H1 (cell line): ENCODE data around the gene HTR1D. TPM values are rescaled to one million over a fixed set of nuclear protein-coding genes. Genes with fewer than 3 reads are reported as not detected.

Source experiments
- CTCF ChIA-PET: fragments of 300-600 bp; sonication (Branson Sonifier 250); formaldehyde crosslinking; loops from one replicate; lab custom pipeline; 2021; ENCODE audit not compliant: partially characterized antibody; lab: Charles Lee
- POLR2A ChIA-PET: fragments of 300-600 bp; sonication (Branson Sonifier 250); formaldehyde crosslinking; loops from one replicate; lab custom pipeline; 2021; ENCODE audit warnings: inconsistent platforms; ENCODE audit not compliant: partially characterized antibody; lab: Charles Lee
- DNase-seq, 2 experiments: peaks; one replicate each; pipeline versions ENCODE4 v3.0.0 to v3.0.0-alpha.2; 2010 to 2022; ENCODE audit warnings: low spot score in 2 of 2, low read depth in 1 of 2, mixed read lengths in 1 of 2
- FAIRE-seq: peaks from 2 replicates; lab custom pipeline; 2011; peaks lifted over from hg19 to GRCh38; lab: Jason Lieb, UNC
- H2AFZ ChIP-seq: 2 replicates; pipeline ENCODE4 v1.8.1; 2012; ENCODE audit warnings: low read length, inconsistent platforms
- H2AK5ac ChIP-seq: 2 replicates; pipeline ENCODE4 v1.6.1; 2013; ENCODE audit warnings: low read depth, low read length
- H2BK120ac ChIP-seq: replicated peaks from 2 replicates; pipeline ENCODE3; 2013; ENCODE audit warnings: low read depth, low read length, inconsistent platforms
- H2BK12ac ChIP-seq: 2 replicates; pipeline ENCODE4 v1.6.1; 2013; ENCODE audit warnings: low read depth, low read length
- H2BK15ac ChIP-seq: 2 replicates; pipeline ENCODE4 v1.6.1; 2013; ENCODE audit warnings: low read length
- H2BK20ac ChIP-seq: 2 replicates; pipeline ENCODE4 v1.6.1; 2013; ENCODE audit warnings: low read length
- H2BK5ac ChIP-seq: 2 replicates; pipeline ENCODE4 v1.6.1; 2013; ENCODE audit warnings: low read depth, low read length
- H3K14ac ChIP-seq: 2 replicates; pipeline ENCODE4 v1.6.1; 2013; ENCODE audit warnings: inconsistent platforms; ENCODE audit not compliant: insufficient read length
- H3K18ac ChIP-seq: 2 replicates; pipeline ENCODE4 v1.6.1; 2013; ENCODE audit warnings: low read length; ENCODE audit errors: extremely low read depth
- H3K23ac ChIP-seq: 2 replicates; pipeline ENCODE4 v1.6.1; 2013; ENCODE audit warnings: inconsistent platforms; ENCODE audit not compliant: insufficient read length
- H3K23me2 ChIP-seq: 2 replicates; pipeline ENCODE4 v1.6.1; 2013; ENCODE audit warnings: low read depth, low read length
- H3K27ac ChIP-seq: 2 replicates; pipeline ENCODE4 v1.6.1; 2011; ENCODE audit warnings: low read depth, low read length, inconsistent platforms
- H3K27me3 ChIP-seq, 4 experiments: replicated peaks in 1 of 4; 1 replicate in 1 of 4; 2 replicates in 3 of 4; pipeline versions ENCODE4 v1.6.1 to v1.8.1; 2011 to 2013; ENCODE audit warnings: low read length in 3 of 4, mild to moderate bottlenecking in 3 of 4, inconsistent platforms in 2 of 4, mixed read lengths in 2 of 4, moderate library complexity in 1 of 4; ENCODE audit not compliant: control insufficient read depth in 3 of 4, insufficient read depth in 3 of 4; ENCODE audit errors: extremely low read depth in 1 of 4
- H3K36me3 ChIP-seq, 4 experiments: 2 replicates each; pipeline versions ENCODE4 v1.6.1 to v1.8.1; 2011 to 2013; ENCODE audit warnings: mild to moderate bottlenecking in 4 of 4, low read length in 3 of 4, moderate library complexity in 2 of 4, control low read depth in 1 of 4, inconsistent platforms in 1 of 4; ENCODE audit not compliant: insufficient read depth in 4 of 4, control insufficient read depth in 2 of 4
- H3K4ac ChIP-seq: replicated peaks from 2 replicates; pipeline ENCODE3; 2013; ENCODE audit warnings: low read length, low read depth, mixed read lengths, inconsistent platforms; ENCODE audit not compliant: insufficient read length
- H3K4me1 ChIP-seq, 4 experiments: replicated peaks in 1 of 4; 1 replicate in 1 of 4; 2 replicates in 3 of 4; pipeline versions ENCODE4 v1.6.1 to v1.8.1; 2011 to 2013; ENCODE audit warnings: low read length in 3 of 4, inconsistent platforms in 2 of 4, mixed read lengths in 1 of 4; ENCODE audit not compliant: insufficient read depth in 4 of 4, control insufficient read depth in 3 of 4
- H3K4me2 ChIP-seq, 2 experiments: 2 replicates each; pipeline versions ENCODE4 v1.6.1 to v1.8.1; 2011 to 2013; ENCODE audit warnings: low read depth in 2 of 2, low read length in 2 of 2, control low read depth in 1 of 2, inconsistent platforms in 1 of 2, mild to moderate bottlenecking in 1 of 2; ENCODE audit not compliant: insufficient read depth in 1 of 2
- H3K4me3 ChIP-seq, 4 experiments: fragments of 200-600, 300-600 bp in 1 of 4; sonication (generic), shearing (Covaris generic), sonication (Bioruptor Twin) in 1 of 4; 2 replicates each; pipeline versions ENCODE4 v1.5.1 to v1.8.1; 2011 to 2016; ENCODE audit warnings: low read length in 4 of 4, low read depth in 3 of 4, control low read depth in 2 of 4, inconsistent platforms in 2 of 4, mild to moderate bottlenecking in 2 of 4, mixed read lengths in 1 of 4, moderate library complexity in 1 of 4; ENCODE audit not compliant: insufficient read depth in 2 of 4; ENCODE audit errors: extremely low read depth in 1 of 4
- H3K56ac ChIP-seq: replicated peaks from 2 replicates; pipeline ENCODE3; 2013; ENCODE audit warnings: low read depth, mild to moderate bottlenecking, mixed read lengths, low read length, inconsistent platforms; ENCODE audit not compliant: insufficient read length
- H3K79me1 ChIP-seq: 2 replicates; pipeline ENCODE4 v1.6.1; 2013; ENCODE audit warnings: low read depth, low read length, control low read depth
- H3K79me2 ChIP-seq, 2 experiments: 2 replicates each; pipeline versions ENCODE4 v1.6.1 to v1.8.1; 2012 to 2013; ENCODE audit warnings: low read length in 2 of 2, mild to moderate bottlenecking in 2 of 2, inconsistent platforms in 1 of 2; ENCODE audit not compliant: insufficient read depth in 2 of 2, control insufficient read depth in 1 of 2
- H3K9ac ChIP-seq, 4 experiments: replicated peaks in 1 of 4; 1 replicate in 1 of 4; 2 replicates in 3 of 4; pipeline versions ENCODE4 v1.6.1 to v1.8.1; 2011 to 2013; ENCODE audit warnings: low read depth in 3 of 4, low read length in 3 of 4, control low read depth in 2 of 4, mild to moderate bottlenecking in 2 of 4, moderate library complexity in 2 of 4, inconsistent platforms in 1 of 4; ENCODE audit errors: extremely low read depth in 1 of 4
- H3K9me3 ChIP-seq, 2 experiments: 2 replicates each; pipeline versions ENCODE4 v1.6.1 to v1.8.1; 2012 to 2013; ENCODE audit warnings: mild to moderate bottlenecking in 2 of 2, moderate library complexity in 2 of 2, control low read depth in 1 of 2, inconsistent platforms in 1 of 2, low read depth in 1 of 2, low read length in 1 of 2, mixed read lengths in 1 of 2; ENCODE audit not compliant: insufficient read depth in 2 of 2
- H4K20me1 ChIP-seq, 2 experiments: replicated peaks in 1 of 2; 2 replicates each; pipeline versions ENCODE3 to v1.8.1; 2011 to 2013; ENCODE audit warnings: inconsistent platforms in 2 of 2, low read length in 2 of 2, mild to moderate bottlenecking in 1 of 2; ENCODE audit not compliant: insufficient read depth in 2 of 2, control insufficient read depth in 1 of 2
- H4K5ac ChIP-seq: 2 replicates; pipeline ENCODE4 v1.6.1; 2013; ENCODE audit warnings: low read length, low read depth, mixed read lengths, inconsistent platforms; ENCODE audit not compliant: insufficient read length
- H4K8ac ChIP-seq: 2 replicates; pipeline ENCODE4 v1.8.0; 2013; ENCODE audit warnings: mild to moderate bottlenecking, moderate library complexity, low read length, inconsistent platforms; ENCODE audit not compliant: insufficient read depth; ENCODE audit errors: extremely low read depth
- H4K91ac ChIP-seq: replicated peaks from 2 replicates; pipeline ENCODE3; 2013; ENCODE audit warnings: low read length, mixed read lengths, inconsistent platforms; ENCODE audit not compliant: insufficient read length
- BRCA1 ChIP-seq: IDR thresholded peaks from 2 replicates; pipeline ENCODE4 v1.6.1; 2012; ENCODE audit warnings: low read depth, low read length, improper control_type of control experiment
- SP1 ChIP-seq: IDR thresholded peaks from 2 replicates; pipeline ENCODE4 v1.6.1; 2011; ENCODE audit warnings: low read depth, low read length
- WGBS, 2 experiments: shearing (Covaris generic) in 1 of 2; methylation state at CpG; one replicate each; pipeline versions ENCODE4 v1.1.6 to v1.1.7; 2013 to 2015; ENCODE audit warnings: low lambda C conversion rate in 2 of 2, mixed read lengths in 2 of 2, inconsistent platforms in 1 of 2, low coverage in 1 of 2, missing lambda C conversion rate in 1 of 2; ENCODE audit not compliant: insufficient replicate concordance in 2 of 2, insufficient coverage in 1 of 2, insufficient read length in 1 of 2; ENCODE audit errors: extremely low coverage in 1 of 2, missing lambda C conversion rate in 1 of 2; 5-methylcytosine and 5-hydroxymethylcytosine counted together
- polyA plus RNA-seq, 7 experiments: library from polyadenylated mRNA; depleted of rRNA in 3 of 7; stranded (reverse) in 5 of 7; unstranded in 2 of 7; fragments of >200 nt in 5 of 7; fragments of 200-250 nt in 2 of 7; gene quantifications; 1 replicate in 5 of 7; 2 replicates in 1 of 7; 4 replicates in 1 of 7; pipeline versions ENCODE4 v1.2.1 to v1.2.3, GENCODE V29; 2011 to 2013; ENCODE audit warnings: missing spikeins in 2 of 7, mixed read lengths in 2 of 7
- total RNA-seq: library from RNA; stranded (reverse); fragmentation: NEBNext Ultra II Directional; extraction: Animal tissue kit (Norgen Biotek cat#: 25700); gene quantifications from 2 replicates; pipeline ENCODE4 v1.2.1, GENCODE V29; 2021
- TF ChIP-seq, protein P1 (sequence below): IDR thresholded peaks from 2 replicates; pipeline ENCODE4 v1.6.1; 2012; ENCODE audit warnings: inconsistent platforms
- TF ChIP-seq, protein P2 (sequence below), 3 experiments: IDR thresholded peaks; 1 replicate in 2 of 3; 2 replicates in 1 of 3; pipeline versions ENCODE4 v1.5.1 to v1.6.1; 2011; ENCODE audit warnings: low read length in 3 of 3, mild to moderate bottlenecking in 3 of 3, inconsistent platforms in 2 of 3, low read depth in 1 of 3, moderate library complexity in 1 of 3; ENCODE audit not compliant: insufficient read depth in 1 of 3; ENCODE audit errors: control extremely low read depth in 1 of 3
- TF ChIP-seq, protein P3 (sequence below): IDR thresholded peaks from 2 replicates; pipeline ENCODE4 v1.6.1; 2011; ENCODE audit warnings: low read length, improper control_type of control experiment

HTR1D gene
- total and polyA plus RNA-seq, 2 of the 8 experiments (the other 6 are each of a cell fraction or from before 2014, with no cell fraction given): 8.8 to 11.5 TPM

DNA sequence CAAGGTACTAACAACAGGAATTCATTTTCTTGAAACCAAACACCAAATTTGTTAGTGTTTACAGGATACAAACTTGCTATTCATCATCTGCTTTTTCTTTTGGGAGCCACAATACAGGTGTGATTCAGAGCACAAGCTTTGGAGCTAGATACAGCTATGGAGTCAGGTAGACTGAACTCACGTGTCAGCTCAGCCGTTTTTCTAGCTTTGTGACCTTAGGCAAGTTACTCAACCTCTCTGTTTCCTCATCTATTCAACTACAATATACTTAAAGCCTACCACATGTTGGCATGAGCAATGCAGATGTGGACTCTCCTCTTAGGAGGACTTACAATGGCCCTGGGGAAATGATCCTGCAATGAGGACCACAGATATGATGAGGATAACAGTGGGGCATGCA is 6.3 kb downstream of the HTR1D start:
- no peak overlapping the region for H2AFZ ChIP-seq
- peaks cover 0 to 2% of the 10 kb centered on the region in 2 experiments; a peak in 1 of 4 replicates for H3K79me2 ChIP-seq
- ChIA-PET POLR2A (interaction anchor here (1.7 kb wide), 2 partner anchors 44 kb away, joined by 4 read pairs; no protein-coding TSS in a partner anchor), CTCF (interaction anchor here (0.9 to 6.3 kb wide), 20 partner anchors 10 to 221 kb away, joined by 3 to 30 read pairs (median 4); no protein-coding TSS in a partner anchor)
- FAIRE-seq (no peak), DNase-seq (no peak)
- no peaks in the 10 kb centered on the region for H3K9me3 ChIP-seq
- H3K4ac ChIP-seq: no peak overlapping the region
- H3K56ac ChIP-seq: no peak overlapping the region
- H3K27me3 ChIP-seq: no peaks in the 10 kb centered on the region
- no peak overlapping the region for H4K91ac ChIP-seq
- H4K20me1 ChIP-seq: peaks cover 0 to 3% of the 10 kb centered on the region in 2 experiments
- no peak overlapping the region for H2BK15ac ChIP-seq
- no peak overlapping the region for H2AK5ac ChIP-seq
- H2BK120ac ChIP-seq: no peak overlapping the region
- H3K23ac ChIP-seq: no peak overlapping the region
- H3K4me1 ChIP-seq: peaks cover 3 to 7% (median 3%) of the 10 kb centered on the region in 4 experiments
- H3K4me3 ChIP-seq: no peak overlapping the region
- H4K8ac ChIP-seq: no peak overlapping the region
- no peak overlapping the region for H3K4me2 ChIP-seq
- no peak for TF ChIP-seq BRCA1
- no peak for TF ChIP-seq SP1
- TF ChIP-seq, protein P1, sequence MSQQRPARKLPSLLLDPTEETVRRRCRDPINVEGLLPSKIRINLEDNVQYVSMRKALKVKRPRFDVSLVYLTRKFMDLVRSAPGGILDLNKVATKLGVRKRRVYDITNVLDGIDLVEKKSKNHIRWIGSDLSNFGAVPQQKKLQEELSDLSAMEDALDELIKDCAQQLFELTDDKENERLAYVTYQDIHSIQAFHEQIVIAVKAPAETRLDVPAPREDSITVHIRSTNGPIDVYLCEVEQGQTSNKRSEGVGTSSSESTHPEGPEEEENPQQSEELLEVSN: no peak
- TF ChIP-seq, protein P2, sequence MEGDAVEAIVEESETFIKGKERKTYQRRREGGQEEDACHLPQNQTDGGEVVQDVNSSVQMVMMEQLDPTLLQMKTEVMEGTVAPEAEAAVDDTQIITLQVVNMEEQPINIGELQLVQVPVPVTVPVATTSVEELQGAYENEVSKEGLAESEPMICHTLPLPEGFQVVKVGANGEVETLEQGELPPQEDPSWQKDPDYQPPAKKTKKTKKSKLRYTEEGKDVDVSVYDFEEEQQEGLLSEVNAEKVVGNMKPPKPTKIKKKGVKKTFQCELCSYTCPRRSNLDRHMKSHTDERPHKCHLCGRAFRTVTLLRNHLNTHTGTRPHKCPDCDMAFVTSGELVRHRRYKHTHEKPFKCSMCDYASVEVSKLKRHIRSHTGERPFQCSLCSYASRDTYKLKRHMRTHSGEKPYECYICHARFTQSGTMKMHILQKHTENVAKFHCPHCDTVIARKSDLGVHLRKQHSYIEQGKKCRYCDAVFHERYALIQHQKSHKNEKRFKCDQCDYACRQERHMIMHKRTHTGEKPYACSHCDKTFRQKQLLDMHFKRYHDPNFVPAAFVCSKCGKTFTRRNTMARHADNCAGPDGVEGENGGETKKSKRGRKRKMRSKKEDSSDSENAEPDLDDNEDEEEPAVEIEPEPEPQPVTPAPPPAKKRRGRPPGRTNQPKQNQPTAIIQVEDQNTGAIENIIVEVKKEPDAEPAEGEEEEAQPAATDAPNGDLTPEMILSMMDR (IDR thresholded peaks at IDR 0.05; ENCODE audit: control extremely low read depth in 1 of 3, insufficient read depth in 1 of 3, low read depth in 1 of 3, low read length in 3 of 3): no peak
- TF ChIP-seq, protein P3, sequence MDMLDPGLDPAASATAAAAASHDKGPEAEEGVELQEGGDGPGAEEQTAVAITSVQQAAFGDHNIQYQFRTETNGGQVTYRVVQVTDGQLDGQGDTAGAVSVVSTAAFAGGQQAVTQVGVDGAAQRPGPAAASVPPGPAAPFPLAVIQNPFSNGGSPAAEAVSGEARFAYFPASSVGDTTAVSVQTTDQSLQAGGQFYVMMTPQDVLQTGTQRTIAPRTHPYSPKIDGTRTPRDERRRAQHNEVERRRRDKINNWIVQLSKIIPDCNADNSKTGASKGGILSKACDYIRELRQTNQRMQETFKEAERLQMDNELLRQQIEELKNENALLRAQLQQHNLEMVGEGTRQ: no peak
- H4K5ac ChIP-seq: no peak overlapping the region
- no peak overlapping the region for H2BK5ac ChIP-seq
- no peak overlapping the region for H3K9ac ChIP-seq
- no peaks in the 10 kb centered on the region for H3K23me2 ChIP-seq
- no peak overlapping the region for H3K18ac ChIP-seq
- no peak overlapping the region for H3K27ac ChIP-seq
- peaks cover 3% of the 10 kb centered on the region; the same call in 1 of the 2 replicates for H3K79me1 ChIP-seq
- H3K14ac ChIP-seq: no peak overlapping the region
- H3K36me3 ChIP-seq: peaks cover 0 to 3% (median 3%) of the 10 kb centered on the region in 4 experiments; a peak in 2 of 8 replicates
- H2BK20ac ChIP-seq: no peak overlapping the region
- WGBS, 2 experiments: 88% methylated on average over 2 of the region's 2 CpGs; no CpG with 5 or more reads in 1 of the 2 experiments
- H2BK12ac ChIP-seq: no peak overlapping the region
